H1 (cell line): ENCODE measurements around the gene DIRAS2. TPM values are rescaled to one million over a fixed set of nuclear protein-coding genes. Genes with fewer than 3 reads are reported as not detected.

ENCODE experiments used
- CTCF ChIA-PET: fragments of 300-600 bp; sonication (Branson Sonifier 250); formaldehyde crosslinking; loops from one replicate; lab custom pipeline; 2021; ENCODE audit not compliant: partially characterized antibody; lab: Charles Lee
- POLR2A ChIA-PET: fragments of 300-600 bp; sonication (Branson Sonifier 250); formaldehyde crosslinking; loops from one replicate; lab custom pipeline; 2021; ENCODE audit warnings: inconsistent platforms; ENCODE audit not compliant: partially characterized antibody; lab: Charles Lee
- DNase-seq, 2 experiments: peaks; one replicate each; pipeline versions ENCODE4 v3.0.0 to v3.0.0-alpha.2; 2010 to 2022; ENCODE audit warnings: low spot score in 2 of 2, low read depth in 1 of 2, mixed read lengths in 1 of 2
- FAIRE-seq: peaks from 2 replicates; lab custom pipeline; 2011; peaks lifted over from hg19 to GRCh38; lab: Jason Lieb, UNC
- H2AFZ ChIP-seq: 2 replicates; pipeline ENCODE4 v1.8.1; 2012; ENCODE audit warnings: low read length, inconsistent platforms
- H2AK5ac ChIP-seq: 2 replicates; pipeline ENCODE4 v1.6.1; 2013; ENCODE audit warnings: low read depth, low read length
- H2BK120ac ChIP-seq: replicated peaks from 2 replicates; pipeline ENCODE3; 2013; ENCODE audit warnings: low read depth, low read length, inconsistent platforms
- H2BK12ac ChIP-seq: 2 replicates; pipeline ENCODE4 v1.6.1; 2013; ENCODE audit warnings: low read depth, low read length
- H2BK15ac ChIP-seq: 2 replicates; pipeline ENCODE4 v1.6.1; 2013; ENCODE audit warnings: low read length
- H2BK20ac ChIP-seq: 2 replicates; pipeline ENCODE4 v1.6.1; 2013; ENCODE audit warnings: low read length
- H2BK5ac ChIP-seq: 2 replicates; pipeline ENCODE4 v1.6.1; 2013; ENCODE audit warnings: low read depth, low read length
- H3K14ac ChIP-seq: 2 replicates; pipeline ENCODE4 v1.6.1; 2013; ENCODE audit warnings: inconsistent platforms; ENCODE audit not compliant: insufficient read length
- H3K18ac ChIP-seq: 2 replicates; pipeline ENCODE4 v1.6.1; 2013; ENCODE audit warnings: low read length; ENCODE audit errors: extremely low read depth
- H3K23ac ChIP-seq: 2 replicates; pipeline ENCODE4 v1.6.1; 2013; ENCODE audit warnings: inconsistent platforms; ENCODE audit not compliant: insufficient read length
- H3K23me2 ChIP-seq: 2 replicates; pipeline ENCODE4 v1.6.1; 2013; ENCODE audit warnings: low read depth, low read length
- H3K27ac ChIP-seq: 2 replicates; pipeline ENCODE4 v1.6.1; 2011; ENCODE audit warnings: low read depth, low read length, inconsistent platforms
- H3K27me3 ChIP-seq, 4 experiments: replicated peaks in 1 of 4; 1 replicate in 1 of 4; 2 replicates in 3 of 4; pipeline versions ENCODE4 v1.6.1 to v1.8.1; 2011 to 2013; ENCODE audit warnings: low read length in 3 of 4, mild to moderate bottlenecking in 3 of 4, inconsistent platforms in 2 of 4, mixed read lengths in 2 of 4, moderate library complexity in 1 of 4; ENCODE audit not compliant: control insufficient read depth in 3 of 4, insufficient read depth in 3 of 4; ENCODE audit errors: extremely low read depth in 1 of 4
- H3K36me3 ChIP-seq, 4 experiments: 2 replicates each; pipeline versions ENCODE4 v1.6.1 to v1.8.1; 2011 to 2013; ENCODE audit warnings: mild to moderate bottlenecking in 4 of 4, low read length in 3 of 4, moderate library complexity in 2 of 4, control low read depth in 1 of 4, inconsistent platforms in 1 of 4; ENCODE audit not compliant: insufficient read depth in 4 of 4, control insufficient read depth in 2 of 4
- H3K4ac ChIP-seq: replicated peaks from 2 replicates; pipeline ENCODE3; 2013; ENCODE audit warnings: low read length, low read depth, mixed read lengths, inconsistent platforms; ENCODE audit not compliant: insufficient read length
- H3K4me1 ChIP-seq, 4 experiments: replicated peaks in 1 of 4; 1 replicate in 1 of 4; 2 replicates in 3 of 4; pipeline versions ENCODE4 v1.6.1 to v1.8.1; 2011 to 2013; ENCODE audit warnings: low read length in 3 of 4, inconsistent platforms in 2 of 4, mixed read lengths in 1 of 4; ENCODE audit not compliant: insufficient read depth in 4 of 4, control insufficient read depth in 3 of 4
- H3K4me2 ChIP-seq, 2 experiments: 2 replicates each; pipeline versions ENCODE4 v1.6.1 to v1.8.1; 2011 to 2013; ENCODE audit warnings: low read depth in 2 of 2, low read length in 2 of 2, control low read depth in 1 of 2, inconsistent platforms in 1 of 2, mild to moderate bottlenecking in 1 of 2; ENCODE audit not compliant: insufficient read depth in 1 of 2
- H3K4me3 ChIP-seq, 4 experiments: fragments of 200-600, 300-600 bp in 1 of 4; sonication (generic), shearing (Covaris generic), sonication (Bioruptor Twin) in 1 of 4; 2 replicates each; pipeline versions ENCODE4 v1.5.1 to v1.8.1; 2011 to 2016; ENCODE audit warnings: low read length in 4 of 4, low read depth in 3 of 4, control low read depth in 2 of 4, inconsistent platforms in 2 of 4, mild to moderate bottlenecking in 2 of 4, mixed read lengths in 1 of 4, moderate library complexity in 1 of 4; ENCODE audit not compliant: insufficient read depth in 2 of 4; ENCODE audit errors: extremely low read depth in 1 of 4
- H3K56ac ChIP-seq: replicated peaks from 2 replicates; pipeline ENCODE3; 2013; ENCODE audit warnings: low read depth, mild to moderate bottlenecking, mixed read lengths, low read length, inconsistent platforms; ENCODE audit not compliant: insufficient read length
- H3K79me1 ChIP-seq: 2 replicates; pipeline ENCODE4 v1.6.1; 2013; ENCODE audit warnings: low read depth, low read length, control low read depth
- H3K79me2 ChIP-seq, 2 experiments: 2 replicates each; pipeline versions ENCODE4 v1.6.1 to v1.8.1; 2012 to 2013; ENCODE audit warnings: low read length in 2 of 2, mild to moderate bottlenecking in 2 of 2, inconsistent platforms in 1 of 2; ENCODE audit not compliant: insufficient read depth in 2 of 2, control insufficient read depth in 1 of 2
- H3K9ac ChIP-seq, 4 experiments: replicated peaks in 1 of 4; 1 replicate in 1 of 4; 2 replicates in 3 of 4; pipeline versions ENCODE4 v1.6.1 to v1.8.1; 2011 to 2013; ENCODE audit warnings: low read depth in 3 of 4, low read length in 3 of 4, control low read depth in 2 of 4, mild to moderate bottlenecking in 2 of 4, moderate library complexity in 2 of 4, inconsistent platforms in 1 of 4; ENCODE audit errors: extremely low read depth in 1 of 4
- H3K9me3 ChIP-seq, 2 experiments: 2 replicates each; pipeline versions ENCODE4 v1.6.1 to v1.8.1; 2012 to 2013; ENCODE audit warnings: mild to moderate bottlenecking in 2 of 2, moderate library complexity in 2 of 2, control low read depth in 1 of 2, inconsistent platforms in 1 of 2, low read depth in 1 of 2, low read length in 1 of 2, mixed read lengths in 1 of 2; ENCODE audit not compliant: insufficient read depth in 2 of 2
- H4K20me1 ChIP-seq, 2 experiments: replicated peaks in 1 of 2; 2 replicates each; pipeline versions ENCODE3 to v1.8.1; 2011 to 2013; ENCODE audit warnings: inconsistent platforms in 2 of 2, low read length in 2 of 2, mild to moderate bottlenecking in 1 of 2; ENCODE audit not compliant: insufficient read depth in 2 of 2, control insufficient read depth in 1 of 2
- H4K5ac ChIP-seq: 2 replicates; pipeline ENCODE4 v1.6.1; 2013; ENCODE audit warnings: low read length, low read depth, mixed read lengths, inconsistent platforms; ENCODE audit not compliant: insufficient read length
- H4K8ac ChIP-seq: 2 replicates; pipeline ENCODE4 v1.8.0; 2013; ENCODE audit warnings: mild to moderate bottlenecking, moderate library complexity, low read length, inconsistent platforms; ENCODE audit not compliant: insufficient read depth; ENCODE audit errors: extremely low read depth
- H4K91ac ChIP-seq: replicated peaks from 2 replicates; pipeline ENCODE3; 2013; ENCODE audit warnings: low read length, mixed read lengths, inconsistent platforms; ENCODE audit not compliant: insufficient read length
- ASH2L ChIP-seq: fragments of 200-600, 300-600 bp; sonication (generic); IDR thresholded peaks from one replicate; pipeline ENCODE4 v1.7.1; 2017; ENCODE audit warnings: low read length
- CTCF ChIP-seq, 3 experiments: IDR thresholded peaks; 1 replicate in 2 of 3; 2 replicates in 1 of 3; pipeline versions ENCODE4 v1.5.1 to v1.6.1; 2011; ENCODE audit warnings: low read length in 3 of 3, mild to moderate bottlenecking in 3 of 3, inconsistent platforms in 2 of 3, low read depth in 1 of 3, moderate library complexity in 1 of 3; ENCODE audit not compliant: insufficient read depth in 1 of 3; ENCODE audit errors: control extremely low read depth in 1 of 3
- HDAC6 ChIP-seq: IDR thresholded peaks from one replicate; pipeline ENCODE4 v1.7.1; 2012; ENCODE audit warnings: low read depth, mild to moderate bottlenecking, inconsistent platforms, low read length, moderate library complexity
- JUND ChIP-seq: IDR thresholded peaks from 2 replicates; pipeline ENCODE4 v1.6.1; 2011; ENCODE audit warnings: mild to moderate bottlenecking, improper control_type of control experiment, low read length
- MAFK ChIP-seq: IDR thresholded peaks from 2 replicates; pipeline ENCODE4 v1.6.1; 2012; ENCODE audit warnings: low read depth, mild to moderate bottlenecking, improper control_type of control experiment, low read length
- WGBS, 2 experiments: shearing (Covaris generic) in 1 of 2; methylation state at CpG; one replicate each; pipeline versions ENCODE4 v1.1.6 to v1.1.7; 2013 to 2015; ENCODE audit warnings: low lambda C conversion rate in 2 of 2, mixed read lengths in 2 of 2, inconsistent platforms in 1 of 2, low coverage in 1 of 2, missing lambda C conversion rate in 1 of 2; ENCODE audit not compliant: insufficient replicate concordance in 2 of 2, insufficient coverage in 1 of 2, insufficient read length in 1 of 2; ENCODE audit errors: extremely low coverage in 1 of 2, missing lambda C conversion rate in 1 of 2; 5-methylcytosine and 5-hydroxymethylcytosine counted together
- polyA plus RNA-seq, 7 experiments: library from polyadenylated mRNA; depleted of rRNA in 3 of 7; stranded (reverse) in 5 of 7; unstranded in 2 of 7; fragments of >200 nt in 5 of 7; fragments of 200-250 nt in 2 of 7; gene quantifications; 1 replicate in 5 of 7; 2 replicates in 1 of 7; 4 replicates in 1 of 7; pipeline versions ENCODE4 v1.2.1 to v1.2.3, GENCODE V29; 2011 to 2013; ENCODE audit warnings: missing spikeins in 2 of 7, mixed read lengths in 2 of 7
- total RNA-seq: library from RNA; stranded (reverse); fragmentation: NEBNext Ultra II Directional; extraction: Animal tissue kit (Norgen Biotek cat#: 25700); gene quantifications from 2 replicates; pipeline ENCODE4 v1.2.1, GENCODE V29; 2021

Gene DIRAS2
- total and polyA plus RNA-seq, 2 of the 8 experiments (the other 6 are each of a cell fraction or from before 2014, with no cell fraction given): 0.06 to 0.15 TPM

GRCh38 chr9:90680534-90680933 is 37.9 kb upstream of the DIRAS2 start:
- H2BK12ac ChIP-seq: no peak overlapping the region
- H3K23me2 ChIP-seq: no peaks in the 10 kb centered on the region
- H4K5ac ChIP-seq: no peak overlapping the region
- FAIRE-seq (no peak), DNase-seq (no peak)
- H3K27me3 ChIP-seq: no peaks in the 10 kb centered on the region
- no peak overlapping the region for H4K8ac ChIP-seq
- TF ChIP-seq CTCF (IDR thresholded peaks at IDR 0.05; ENCODE audit: control extremely low read depth in 1 of 3, insufficient read depth in 1 of 3, low read depth in 1 of 3, low read length in 3 of 3): no peak
- no peak for TF ChIP-seq HDAC6
- no peak for TF ChIP-seq MAFK
- TF ChIP-seq JUND: no peak
- TF ChIP-seq ASH2L: no peak
- no peaks in the 10 kb centered on the region for H4K20me1 ChIP-seq
- H3K36me3 ChIP-seq: no peaks in the 10 kb centered on the region
- H2BK5ac ChIP-seq: no peak overlapping the region
- no peak overlapping the region for H3K9ac ChIP-seq
- ChIA-PET POLR2A (no interaction called here), CTCF (interaction anchor here (1.3 kb wide), 1 partner anchor 406 kb away, joined by 3 read pairs; no protein-coding TSS in a partner anchor)
- H3K56ac ChIP-seq: no peak overlapping the region
- no peak overlapping the region for H3K4me3 ChIP-seq
- H4K91ac ChIP-seq: no peak overlapping the region
- no peaks in the 10 kb centered on the region for H3K4me1 ChIP-seq
- H3K14ac ChIP-seq: no peak overlapping the region
- 87% methylated on average over 6 of the region's 6 CpGs; no CpG with 5 or more reads in 1 of the 2 experiments for WGBS, 2 experiments
- no peak overlapping the region for H2BK15ac ChIP-seq
- no peak overlapping the region for H3K27ac ChIP-seq
- H3K4me2 ChIP-seq: no peak overlapping the region
- no peak overlapping the region for H2AK5ac ChIP-seq
- H3K79me1 ChIP-seq: no peaks in the 10 kb centered on the region
- H2BK120ac ChIP-seq: no peak overlapping the region
- H3K23ac ChIP-seq: no peak overlapping the region
- no peaks in the 10 kb centered on the region for H3K9me3 ChIP-seq
- H3K79me2 ChIP-seq: no peaks in the 10 kb centered on the region
- no peak overlapping the region for H3K4ac ChIP-seq
- no peak overlapping the region for H2BK20ac ChIP-seq
- no peak overlapping the region for H2AFZ ChIP-seq
- H3K18ac ChIP-seq: no peak overlapping the region
